ENCODE measurements around the gene DQX1. TPM values are rescaled to one million over a fixed set of nuclear protein-coding genes. Genes with fewer than 3 reads are reported as not detected.
"Not testable (repeated sequence)": the region's sequence is repeated elsewhere in the genome, so short reads cannot be mapped to it uniquely, and the experiment has no call there.

Gene DQX1
- polyA plus RNA-seq, 1 donor from 2014 or later = 0.59 TPM

DNA sequence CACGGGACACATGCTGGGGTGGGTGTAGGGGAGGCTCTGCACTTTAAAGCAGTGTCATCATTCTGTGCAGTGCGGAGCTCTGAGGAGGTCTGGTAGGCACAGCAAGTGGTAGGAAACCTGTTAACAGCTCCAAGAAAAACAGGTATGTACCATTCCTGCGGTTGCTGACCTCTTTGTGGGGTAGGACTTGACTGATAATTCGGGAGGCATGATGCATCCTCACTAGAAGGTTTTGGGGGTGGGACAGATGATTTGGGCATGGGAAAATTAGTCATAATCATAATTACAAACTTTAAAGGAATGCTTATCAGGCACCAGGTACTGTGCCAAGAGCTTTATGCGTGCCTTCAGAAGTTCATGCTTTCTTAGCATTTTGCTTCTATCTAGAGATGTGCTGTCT, 38.2 kb upstream of the DQX1 start:
- no peaks in the 10 kb centered on the region for H3K36me3 ChIP-seq (ENCODE audit: insufficient read depth, low read length)
- H3K27ac ChIP-seq (ENCODE audit: low read length) = no peak overlapping the region
- no peak overlapping the region for H3K4me3 ChIP-seq (ENCODE audit: low read length)
- H3K9me3 ChIP-seq (ENCODE audit: low read length) = no peaks in the 10 kb centered on the region
- H3K79me2 ChIP-seq (replicated peaks; ENCODE audit: insufficient read depth, low read length) = no peaks in the 10 kb centered on the region
- H3K9me2 ChIP-seq (ENCODE audit: insufficient read depth, low read length) = no peaks in the 10 kb centered on the region
- H3K27me3 ChIP-seq (ENCODE audit: insufficient read depth, low read depth, low read length) = peaks cover 2% of the 10 kb centered on the region
- H4K20me1 ChIP-seq (ENCODE audit: insufficient read depth) = no peaks in the 10 kb centered on the region
- no peaks in the 10 kb centered on the region for H3F3A ChIP-seq (ENCODE audit: insufficient read depth, low read length, poor library complexity, severe bottlenecking)
- H3K4me2 ChIP-seq (ENCODE audit: low read length) = no peak overlapping the region
- H3K9ac ChIP-seq (ENCODE audit: low read length) = no peak overlapping the region
- TF ChIP-seq, protein P1, sequence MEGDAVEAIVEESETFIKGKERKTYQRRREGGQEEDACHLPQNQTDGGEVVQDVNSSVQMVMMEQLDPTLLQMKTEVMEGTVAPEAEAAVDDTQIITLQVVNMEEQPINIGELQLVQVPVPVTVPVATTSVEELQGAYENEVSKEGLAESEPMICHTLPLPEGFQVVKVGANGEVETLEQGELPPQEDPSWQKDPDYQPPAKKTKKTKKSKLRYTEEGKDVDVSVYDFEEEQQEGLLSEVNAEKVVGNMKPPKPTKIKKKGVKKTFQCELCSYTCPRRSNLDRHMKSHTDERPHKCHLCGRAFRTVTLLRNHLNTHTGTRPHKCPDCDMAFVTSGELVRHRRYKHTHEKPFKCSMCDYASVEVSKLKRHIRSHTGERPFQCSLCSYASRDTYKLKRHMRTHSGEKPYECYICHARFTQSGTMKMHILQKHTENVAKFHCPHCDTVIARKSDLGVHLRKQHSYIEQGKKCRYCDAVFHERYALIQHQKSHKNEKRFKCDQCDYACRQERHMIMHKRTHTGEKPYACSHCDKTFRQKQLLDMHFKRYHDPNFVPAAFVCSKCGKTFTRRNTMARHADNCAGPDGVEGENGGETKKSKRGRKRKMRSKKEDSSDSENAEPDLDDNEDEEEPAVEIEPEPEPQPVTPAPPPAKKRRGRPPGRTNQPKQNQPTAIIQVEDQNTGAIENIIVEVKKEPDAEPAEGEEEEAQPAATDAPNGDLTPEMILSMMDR (IDR thresholded peaks at IDR 0.05; ENCODE audit: poor library complexity, severe bottlenecking) = no peak
- no peak overlapping the region for H2AFZ ChIP-seq (ENCODE audit: low read depth, low read length)

DNA sequence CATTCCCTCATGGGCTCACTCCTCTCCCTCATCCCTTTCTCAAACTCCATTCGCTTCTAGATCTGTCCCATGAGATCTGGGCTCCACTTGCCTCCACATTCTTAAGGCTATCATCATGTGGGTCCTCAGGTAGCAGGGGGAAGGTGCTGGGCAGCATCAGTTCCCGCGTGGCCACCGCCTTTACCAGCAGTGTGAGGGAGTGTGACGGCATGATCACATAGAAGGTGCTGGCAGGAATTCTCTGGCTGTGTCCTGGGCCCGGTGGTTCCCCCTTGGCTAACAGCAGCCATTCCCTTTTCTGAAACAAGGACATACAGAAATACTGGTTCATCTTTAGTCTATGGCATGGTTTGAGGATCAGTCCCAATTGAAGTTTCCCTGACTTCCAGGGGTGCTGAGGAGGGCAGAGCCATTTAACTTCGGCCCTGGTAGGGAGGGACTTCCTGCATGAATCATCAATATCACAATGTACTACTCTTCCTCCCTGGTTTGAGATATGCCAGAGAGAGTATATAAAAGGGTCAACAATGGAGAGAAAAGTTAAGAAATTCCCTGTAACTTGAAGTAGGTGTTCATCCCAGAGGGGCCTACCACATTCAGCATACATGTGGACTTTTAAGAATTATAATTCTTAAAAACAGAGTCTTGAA, 36.2 kb upstream of the DQX1 start:
- TF ChIP-seq, protein P1 (IDR thresholded peaks at IDR 0.05; ENCODE audit: poor library complexity, severe bottlenecking) = no peak
- TF ChIP-seq, protein P2, sequence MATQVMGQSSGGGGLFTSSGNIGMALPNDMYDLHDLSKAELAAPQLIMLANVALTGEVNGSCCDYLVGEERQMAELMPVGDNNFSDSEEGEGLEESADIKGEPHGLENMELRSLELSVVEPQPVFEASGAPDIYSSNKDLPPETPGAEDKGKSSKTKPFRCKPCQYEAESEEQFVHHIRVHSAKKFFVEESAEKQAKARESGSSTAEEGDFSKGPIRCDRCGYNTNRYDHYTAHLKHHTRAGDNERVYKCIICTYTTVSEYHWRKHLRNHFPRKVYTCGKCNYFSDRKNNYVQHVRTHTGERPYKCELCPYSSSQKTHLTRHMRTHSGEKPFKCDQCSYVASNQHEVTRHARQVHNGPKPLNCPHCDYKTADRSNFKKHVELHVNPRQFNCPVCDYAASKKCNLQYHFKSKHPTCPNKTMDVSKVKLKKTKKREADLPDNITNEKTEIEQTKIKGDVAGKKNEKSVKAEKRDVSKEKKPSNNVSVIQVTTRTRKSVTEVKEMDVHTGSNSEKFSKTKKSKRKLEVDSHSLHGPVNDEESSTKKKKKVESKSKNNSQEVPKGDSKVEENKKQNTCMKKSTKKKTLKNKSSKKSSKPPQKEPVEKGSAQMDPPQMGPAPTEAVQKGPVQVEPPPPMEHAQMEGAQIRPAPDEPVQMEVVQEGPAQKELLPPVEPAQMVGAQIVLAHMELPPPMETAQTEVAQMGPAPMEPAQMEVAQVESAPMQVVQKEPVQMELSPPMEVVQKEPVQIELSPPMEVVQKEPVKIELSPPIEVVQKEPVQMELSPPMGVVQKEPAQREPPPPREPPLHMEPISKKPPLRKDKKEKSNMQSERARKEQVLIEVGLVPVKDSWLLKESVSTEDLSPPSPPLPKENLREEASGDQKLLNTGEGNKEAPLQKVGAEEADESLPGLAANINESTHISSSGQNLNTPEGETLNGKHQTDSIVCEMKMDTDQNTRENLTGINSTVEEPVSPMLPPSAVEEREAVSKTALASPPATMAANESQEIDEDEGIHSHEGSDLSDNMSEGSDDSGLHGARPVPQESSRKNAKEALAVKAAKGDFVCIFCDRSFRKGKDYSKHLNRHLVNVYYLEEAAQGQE (IDR thresholded peaks at IDR 0.05; ENCODE audit: borderline replicate concordance) = no peak
- TF ChIP-seq RAD21 (conservative IDR thresholded peaks at IDR 0.05) (no peak), TAF1 (IDR thresholded peaks at IDR 0.05; ENCODE audit: low read depth) (no peak), MXI1 (conservative IDR thresholded peaks at IDR 0.05; ENCODE audit: poor library complexity, severe bottlenecking) (no peak), POLR2AphosphoS5 (IDR thresholded peaks at IDR 0.05) (no peak), EP300 (conservative IDR thresholded peaks at IDR 0.05; ENCODE audit: poor library complexity, severe bottlenecking) (no peak), EZH2 (IDR thresholded peaks at IDR 0.05; ENCODE audit: borderline replicate concordance, insufficient read depth, low read length, poor library complexity, severe bottlenecking) (no peak), SMC3 (conservative IDR thresholded peaks at IDR 0.05; ENCODE audit: poor library complexity) (no peak)
- Histone ChIP-seq H2AFZ (ENCODE audit: low read depth, low read length) (no peak overlapping the region), H3K36me3 (ENCODE audit: insufficient read depth, low read length) (no peaks in the 10 kb centered on the region), H4K20me1 (ENCODE audit: insufficient read depth) (no peaks in the 10 kb centered on the region), H3K27me3 (ENCODE audit: insufficient read depth, low read depth, low read length) (peaks cover 2% of the 10 kb centered on the region), H3K9me3 (ENCODE audit: low read length) (no peaks in the 10 kb centered on the region), H3F3A (ENCODE audit: insufficient read depth, low read length, poor library complexity, severe bottlenecking) (no peaks in the 10 kb centered on the region), H3K9me2 (ENCODE audit: insufficient read depth, low read length) (no peaks in the 10 kb centered on the region), H3K4me2 (ENCODE audit: low read length) (no peak overlapping the region), H3K4me3 (ENCODE audit: low read length) (no peak overlapping the region), H3K9ac (ENCODE audit: low read length) (no peak overlapping the region), H3K27ac (ENCODE audit: low read length) (no peak overlapping the region), H3K79me2 (replicated peaks; ENCODE audit: insufficient read depth, low read length) (no peaks in the 10 kb centered on the region)

DNA sequence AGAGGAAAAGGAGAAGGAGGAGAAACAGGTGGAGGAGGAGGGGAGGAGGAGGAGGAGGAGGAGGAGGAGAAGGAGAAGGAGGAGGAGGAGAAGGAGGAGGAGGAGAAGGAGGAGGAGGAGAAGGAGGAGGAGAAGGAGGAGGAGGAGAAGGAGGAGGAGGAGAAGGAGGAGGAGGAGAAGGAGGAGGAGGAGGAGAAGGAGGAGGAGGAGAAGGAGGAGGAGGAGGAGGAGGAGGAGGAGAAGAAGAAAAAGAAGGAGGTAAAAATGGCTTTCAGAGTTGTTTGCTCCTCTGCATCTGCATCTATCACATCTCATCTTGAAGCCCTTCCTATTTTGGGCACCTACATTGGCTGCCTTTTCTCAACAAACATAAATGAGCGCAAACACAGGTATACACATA, 35.0 kb upstream of the DQX1 start:
- H3K4me3 ChIP-seq (ENCODE audit: low read length); H3K4me2 ChIP-seq (ENCODE audit: low read length); H3K9me2 ChIP-seq (ENCODE audit: insufficient read depth, low read length); H3F3A ChIP-seq (ENCODE audit: insufficient read depth, low read length, poor library complexity, severe bottlenecking); H3K79me2 ChIP-seq (replicated peaks; ENCODE audit: insufficient read depth, low read length); H3K9ac ChIP-seq (ENCODE audit: low read length); H3K27ac ChIP-seq (ENCODE audit: low read length); H3K27me3 ChIP-seq (ENCODE audit: insufficient read depth, low read depth, low read length); H3K9me3 ChIP-seq (ENCODE audit: low read length); H4K20me1 ChIP-seq (ENCODE audit: insufficient read depth); H2AFZ ChIP-seq (ENCODE audit: low read depth, low read length); H3K36me3 ChIP-seq (ENCODE audit: insufficient read depth, low read length): not testable (repeated sequence)
